Keratinocyte (primary cell): ENCODE results near the gene PID1. TPM values are rescaled to one million over a fixed set of nuclear protein-coding genes. Genes with fewer than 3 reads are reported as not detected.

Experiments
- DNase-seq: peaks from one replicate; pipeline ENCODE4 v3.0.0-alpha.2; 2011; ENCODE audit warnings: low read depth, missing footprints, low spot score
- FAIRE-seq: peaks from 2 replicates; lab custom pipeline; 2011; peaks lifted over from hg19 to GRCh38; lab: Jason Lieb, UNC
- H2AFZ ChIP-seq: 2 replicates; pipeline ENCODE4 v1.6.0; 2012; ENCODE audit warnings: low read length, control low read depth, inconsistent platforms; ENCODE audit not compliant: control insufficient read depth
- H3K27ac ChIP-seq: 2 replicates; pipeline ENCODE4 v1.5.1; 2011; ENCODE audit warnings: low read length; ENCODE audit not compliant: control insufficient read depth, insufficient read depth
- H3K27me3 ChIP-seq: 3 replicates; pipeline ENCODE4 v1.6.0; 2011; ENCODE audit warnings: low read length; ENCODE audit not compliant: control insufficient read depth, insufficient read depth; ENCODE audit errors: extremely low read depth
- H3K36me3 ChIP-seq, 2 experiments: 2 replicates in 1 of 2; 3 replicates in 1 of 2; pipeline ENCODE4 v1.5.1; 2011; ENCODE audit warnings: low read length in 2 of 2, mild to moderate bottlenecking in 1 of 2; ENCODE audit not compliant: control insufficient read depth in 2 of 2, insufficient read depth in 2 of 2; ENCODE audit errors: extremely low read depth in 1 of 2
- H3K4me1 ChIP-seq: 3 replicates; pipeline ENCODE4 v1.5.1; 2011; ENCODE audit warnings: low read length; ENCODE audit not compliant: control insufficient read depth, insufficient read depth; ENCODE audit errors: extremely low read depth
- H3K4me2 ChIP-seq: 3 replicates; pipeline ENCODE4 v1.6.0; 2011; ENCODE audit warnings: low read depth, low read length; ENCODE audit not compliant: control insufficient read depth, insufficient read depth; ENCODE audit errors: extremely low read depth
- H3K4me3 ChIP-seq, 3 experiments: fragments of 200-600 bp in 1 of 3; sonication (generic) in 1 of 3; 2 replicates in 2 of 3; 3 replicates in 1 of 3; pipeline ENCODE4 v1.5.1; 2011 to 2016; ENCODE audit warnings: low read length in 3 of 3, mild to moderate bottlenecking in 3 of 3, control low read depth in 2 of 3, inconsistent platforms in 1 of 3, low read depth in 1 of 3, mixed read lengths in 1 of 3, mixed run types in 1 of 3, moderate library complexity in 1 of 3; ENCODE audit not compliant: control insufficient read depth in 2 of 3, insufficient read depth in 2 of 3; ENCODE audit errors: extremely low read depth in 1 of 3
- H3K79me2 ChIP-seq: 2 replicates; pipeline ENCODE4 v1.6.0; 2012; ENCODE audit warnings: low read length; ENCODE audit not compliant: control insufficient read depth, insufficient read depth
- H3K9ac ChIP-seq: 3 replicates; pipeline ENCODE4 v1.6.0; 2011; ENCODE audit warnings: low read length; ENCODE audit not compliant: control insufficient read depth, insufficient read depth; ENCODE audit errors: extremely low read depth
- H3K9me1 ChIP-seq: 3 replicates; pipeline ENCODE4 v1.6.0; 2011; ENCODE audit warnings: low read length; ENCODE audit not compliant: control insufficient read depth, insufficient read depth; ENCODE audit errors: extremely low read depth
- H3K9me3 ChIP-seq: 2 replicates; pipeline ENCODE4 v1.5.1; 2012; ENCODE audit warnings: low read depth, low read length; ENCODE audit not compliant: control insufficient read depth
- H4K20me1 ChIP-seq: 3 replicates; pipeline ENCODE4 v1.6.0; 2011; ENCODE audit warnings: low read length; ENCODE audit not compliant: control insufficient read depth, insufficient read depth; ENCODE audit errors: extremely low read depth
- EZH2 ChIP-seq: IDR thresholded peaks from one replicate; pipeline ENCODE4 v1.6.1; 2012; ENCODE audit warnings: inconsistent platforms, mild to moderate bottlenecking, low read length, moderate library complexity
- dilution Hi-C: fragments of 300-500 bp; cut with MboI; formaldehyde crosslinking; loops from one replicate; pipeline ENCODE4 v1.7.0; 2020; ENCODE audit warnings: low sequenced_read_pairs; ENCODE audit not compliant: extremely low pct_ligation_motif_present
- polyA plus RNA-seq, 5 experiments: library from polyadenylated mRNA; depleted of rRNA in 3 of 5; stranded (reverse) in 3 of 5; stranded (forward) in 1 of 5; unstranded in 1 of 5; fragments of >200 nt; gene quantifications; 1 replicate in 1 of 5; 2 replicates in 3 of 5; 3 replicates in 1 of 5; pipeline versions ENCODE4 v1.2.1 to v1.2.3, GENCODE V29; 2011 to 2012; ENCODE audit warnings: missing spikeins in 2 of 5, low read depth in 1 of 5, low replicate concordance in 1 of 5
- TF ChIP-seq, protein P1 (sequence below), 3 experiments: IDR thresholded peaks in 1 of 3; conservative IDR thresholded peaks in 1 of 3; optimal IDR thresholded peaks in 1 of 3; 2 replicates in 2 of 3; 3 replicates in 1 of 3; pipeline versions ENCODE3 to v1.5.1; 2011; ENCODE audit warnings: low read length in 3 of 3, mild to moderate bottlenecking in 3 of 3, moderate library complexity in 2 of 3, control low read depth in 1 of 3, inconsistent platforms in 1 of 3; ENCODE audit not compliant: insufficient read depth in 2 of 3; ENCODE audit errors: extremely low read depth in 1 of 3

PID1 gene
- polyA plus RNA-seq, 1 donor (not counting 4 experiments of a cell fraction or from before 2014, with no cell fraction given), result 5.4 TPM

- Histone ChIP-seq H3K4me2 (no peak overlapping the region), H2AFZ (no peak overlapping the region), H3K27me3 (no peaks in the 10 kb centered on the region), H3K4me1 (peaks cover 4% of the 10 kb centered on the region), H3K9me3 (no peaks in the 10 kb centered on the region), H3K79me2 (no peaks in the 10 kb centered on the region), H3K9ac (no peak overlapping the region), H3K27ac (no peak overlapping the region), H3K9me1 (no peaks in the 10 kb centered on the region), H3K36me3 (no peaks in the 10 kb centered on the region), H4K20me1 (no peaks in the 10 kb centered on the region), H3K4me3 (no peak overlapping the region)
- dilution Hi-C loops, result no loop called here
- FAIRE-seq, result no peak
- DNase-seq, result no peak
- no peak for TF ChIP-seq EZH2
- TF ChIP-seq, protein P1, sequence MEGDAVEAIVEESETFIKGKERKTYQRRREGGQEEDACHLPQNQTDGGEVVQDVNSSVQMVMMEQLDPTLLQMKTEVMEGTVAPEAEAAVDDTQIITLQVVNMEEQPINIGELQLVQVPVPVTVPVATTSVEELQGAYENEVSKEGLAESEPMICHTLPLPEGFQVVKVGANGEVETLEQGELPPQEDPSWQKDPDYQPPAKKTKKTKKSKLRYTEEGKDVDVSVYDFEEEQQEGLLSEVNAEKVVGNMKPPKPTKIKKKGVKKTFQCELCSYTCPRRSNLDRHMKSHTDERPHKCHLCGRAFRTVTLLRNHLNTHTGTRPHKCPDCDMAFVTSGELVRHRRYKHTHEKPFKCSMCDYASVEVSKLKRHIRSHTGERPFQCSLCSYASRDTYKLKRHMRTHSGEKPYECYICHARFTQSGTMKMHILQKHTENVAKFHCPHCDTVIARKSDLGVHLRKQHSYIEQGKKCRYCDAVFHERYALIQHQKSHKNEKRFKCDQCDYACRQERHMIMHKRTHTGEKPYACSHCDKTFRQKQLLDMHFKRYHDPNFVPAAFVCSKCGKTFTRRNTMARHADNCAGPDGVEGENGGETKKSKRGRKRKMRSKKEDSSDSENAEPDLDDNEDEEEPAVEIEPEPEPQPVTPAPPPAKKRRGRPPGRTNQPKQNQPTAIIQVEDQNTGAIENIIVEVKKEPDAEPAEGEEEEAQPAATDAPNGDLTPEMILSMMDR (optimal IDR thresholded peaks at IDR 0.05 in 1 of 3, IDR thresholded peaks at IDR 0.05 in 1 of 3, conservative IDR thresholded peaks at IDR 0.05 in 1 of 3; ENCODE audit: extremely low read depth in 1 of 3, insufficient read depth in 2 of 3, low read length in 3 of 3), result no peak
Observed at GRCh38 chr2:229137066-229137465, 134.0 kb downstream of the PID1 start.

- H3K4me1 ChIP-seq, result peaks cover 4% of the 10 kb centered on the region
- TF ChIP-seq, protein P1 (optimal IDR thresholded peaks at IDR 0.05 in 1 of 3, IDR thresholded peaks at IDR 0.05 in 1 of 3, conservative IDR thresholded peaks at IDR 0.05 in 1 of 3; ENCODE audit: extremely low read depth in 1 of 3, insufficient read depth in 2 of 3, low read length in 3 of 3), result peak; percentile 50 to 58 (median 51)
- TF ChIP-seq EZH2, result no peak
- no peaks in the 10 kb centered on the region for H3K9me3 ChIP-seq
- FAIRE-seq (peak; percentile 73), DNase-seq (peak; percentile 35)
- H2AFZ ChIP-seq, result no peak overlapping the region
- H3K9ac ChIP-seq, result no peak overlapping the region
- H3K27me3 ChIP-seq, result no peaks in the 10 kb centered on the region
- no peak overlapping the region for H3K27ac ChIP-seq
- H3K9me1 ChIP-seq, result no peaks in the 10 kb centered on the region
- no peak overlapping the region for H3K4me2 ChIP-seq
- no peaks in the 10 kb centered on the region for H3K36me3 ChIP-seq
- dilution Hi-C loops, result no loop called here
- no peak overlapping the region for H3K4me3 ChIP-seq
- H4K20me1 ChIP-seq, result no peaks in the 10 kb centered on the region
- H3K79me2 ChIP-seq, result no peaks in the 10 kb centered on the region
Observed at GRCh38 chr2:229133155-229133772, 137.8 kb downstream of the PID1 start.
